Measurements from ENCODE around the gene C3orf80.
"Not testable (repeated sequence)": the region's sequence is repeated elsewhere in the genome, so short reads cannot be mapped to it uniquely, and the experiment has no call there.

The C3orf80 gene

DNA sequence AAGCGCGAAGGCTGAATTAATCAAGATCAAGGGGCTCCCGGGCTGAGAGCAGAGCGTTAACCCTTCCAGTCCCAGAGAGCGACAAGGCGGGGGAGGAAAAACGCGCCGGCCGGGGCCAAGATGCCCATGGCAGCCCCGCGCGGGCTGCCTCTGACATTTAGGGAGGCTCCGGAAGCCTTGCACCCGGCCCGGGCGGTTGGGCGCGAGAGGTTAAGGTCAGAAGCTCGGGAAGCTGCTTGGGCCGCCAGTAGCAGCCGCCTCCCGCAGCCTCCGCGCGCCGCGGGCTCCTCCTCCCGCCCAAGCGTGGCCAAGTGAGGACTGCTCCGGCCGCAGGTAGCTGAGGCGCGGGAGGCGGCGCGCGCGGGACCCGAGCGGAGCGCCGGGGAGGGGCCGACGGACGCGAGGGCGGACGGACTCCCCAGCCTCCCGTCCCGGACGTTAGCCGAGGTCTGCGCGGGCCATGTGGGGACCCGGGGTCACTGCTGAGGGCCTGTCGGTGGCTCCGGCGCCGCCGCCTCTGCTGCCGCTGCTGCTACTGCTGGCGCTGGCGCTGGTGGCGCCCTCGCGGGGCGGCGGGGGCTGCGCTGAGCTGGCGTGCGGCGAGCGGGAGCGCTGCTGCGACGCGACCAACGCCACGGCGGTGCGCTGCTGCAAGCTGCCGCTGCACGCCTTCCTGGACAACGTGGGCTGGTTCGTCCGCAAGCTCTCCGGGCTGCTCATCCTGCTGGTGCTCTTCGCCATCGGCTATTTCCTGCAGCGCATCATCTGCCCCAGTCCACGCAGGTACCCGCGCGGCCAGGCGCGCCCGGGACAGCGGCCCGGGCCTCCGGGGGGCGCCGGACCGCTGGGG is at the start of gene C3orf80:
C3orf80 (plus strand) TSS at position 247 of the 850 bp plus-strand sequence; CDS start at position 461, 214 bp downstream.
- peak; percentile 57 for DNase-seq

DNA sequence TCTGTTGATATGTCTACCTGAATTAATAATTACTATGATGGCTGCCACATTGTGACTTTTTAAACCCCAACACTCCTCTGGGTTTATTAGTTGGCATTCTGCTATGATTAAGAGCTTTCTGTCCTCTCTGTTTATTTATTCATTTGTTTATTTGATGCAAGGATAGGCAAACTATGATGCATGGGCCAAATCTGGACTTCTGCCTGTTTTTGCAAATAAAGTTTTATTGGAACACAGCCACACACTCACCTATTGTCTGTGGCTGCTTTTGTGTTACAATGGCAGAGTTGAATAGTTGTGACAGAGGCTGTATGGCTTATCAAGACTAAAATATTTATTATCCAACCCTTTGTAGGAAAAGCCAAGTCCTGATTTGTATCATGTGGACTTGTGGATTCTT is 48.3 kb upstream of the C3orf80 start:
- no peak for DNase-seq

DNA sequence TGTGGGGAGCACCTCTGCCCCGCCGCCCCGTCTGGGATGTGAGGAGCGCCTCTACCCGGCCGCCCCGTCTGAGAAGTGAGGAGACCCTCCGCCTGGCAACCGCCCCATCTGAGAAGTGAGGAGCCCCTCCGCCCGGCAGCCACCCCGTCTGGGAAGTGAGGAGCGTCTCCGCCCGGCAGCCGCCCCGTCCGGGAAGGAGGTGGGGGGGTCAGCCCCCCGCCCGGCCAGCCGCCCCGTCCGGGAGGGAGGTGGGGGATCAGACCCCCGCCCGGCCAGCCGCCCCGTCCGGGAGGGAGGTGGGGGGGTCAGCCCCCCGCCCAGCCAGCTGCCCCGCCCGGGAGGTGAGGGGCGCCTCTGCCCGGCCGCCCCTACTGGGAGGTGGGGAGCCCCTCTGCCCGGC is 46.6 kb upstream of the C3orf80 start:
- not testable (repeated sequence) for DNase-seq

DNA sequence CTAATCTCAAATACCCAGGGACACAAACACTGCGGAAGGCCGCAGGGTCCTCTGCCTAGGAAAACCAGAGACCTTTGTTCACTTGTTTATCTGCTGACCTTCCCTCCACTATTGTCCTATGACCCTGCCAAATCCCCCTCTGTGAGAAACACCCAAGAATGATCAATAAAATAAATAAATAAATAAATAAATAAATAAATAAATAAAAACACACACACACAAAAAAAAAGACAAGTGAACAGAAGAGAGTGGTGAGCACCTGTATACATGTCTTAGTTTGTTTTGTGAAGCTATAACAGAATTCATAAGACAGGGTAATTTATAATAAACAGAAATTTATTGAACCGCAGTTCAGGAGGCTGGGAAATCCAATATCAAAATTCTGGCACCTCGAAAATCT is 45.8 kb upstream of the C3orf80 start:
- DNase-seq: not testable (repeated sequence)

DNA sequence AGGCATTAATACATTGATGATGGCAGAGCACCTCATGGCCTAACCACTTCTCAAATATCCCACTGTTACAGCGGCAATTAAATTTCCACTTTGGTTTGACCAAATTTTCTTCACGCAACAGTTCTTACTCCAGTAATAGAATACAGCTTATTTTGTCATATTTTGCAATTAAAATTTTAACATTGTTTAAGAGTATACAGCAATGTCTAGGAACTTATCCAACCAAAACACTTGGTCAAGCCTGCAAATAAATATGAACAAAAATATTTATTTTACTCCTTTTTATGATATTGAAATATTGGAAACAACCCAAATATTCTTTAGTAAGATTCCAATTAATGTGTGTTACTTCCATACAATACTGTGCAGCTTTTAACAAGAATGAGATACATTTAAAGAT is 45.3 kb upstream of the C3orf80 start:
- DNase-seq: no peak

DNA sequence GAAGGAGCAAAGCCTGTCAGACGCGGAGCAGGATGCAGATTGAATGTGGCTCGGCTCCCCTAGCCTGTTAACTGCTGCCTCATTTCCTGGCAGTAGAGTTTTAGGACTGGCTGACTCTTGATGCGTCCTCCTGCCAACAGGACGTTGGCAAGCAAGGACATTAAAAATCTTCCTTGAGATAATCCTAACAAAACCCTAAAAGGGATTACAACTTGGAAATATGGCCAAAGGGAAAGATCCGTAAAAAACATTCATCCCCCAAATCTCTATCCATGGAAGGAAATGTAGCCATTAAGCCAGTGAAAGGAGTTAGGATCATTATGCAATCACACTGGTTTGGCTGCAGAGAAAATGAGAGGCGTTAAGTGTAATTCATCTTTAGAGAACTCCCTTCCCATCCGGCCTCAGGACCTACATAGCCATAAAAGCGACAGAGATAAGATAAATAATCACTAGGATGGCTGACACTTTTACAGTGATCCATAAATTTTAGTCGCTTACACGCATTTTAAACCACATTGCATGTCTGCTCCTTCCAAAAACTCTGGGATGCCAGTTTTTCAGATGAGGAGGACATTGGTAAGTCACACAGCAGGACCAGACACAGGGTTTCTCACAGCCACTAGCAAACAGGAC is 44.5 kb upstream of the C3orf80 start:
- no peak for DNase-seq

DNA sequence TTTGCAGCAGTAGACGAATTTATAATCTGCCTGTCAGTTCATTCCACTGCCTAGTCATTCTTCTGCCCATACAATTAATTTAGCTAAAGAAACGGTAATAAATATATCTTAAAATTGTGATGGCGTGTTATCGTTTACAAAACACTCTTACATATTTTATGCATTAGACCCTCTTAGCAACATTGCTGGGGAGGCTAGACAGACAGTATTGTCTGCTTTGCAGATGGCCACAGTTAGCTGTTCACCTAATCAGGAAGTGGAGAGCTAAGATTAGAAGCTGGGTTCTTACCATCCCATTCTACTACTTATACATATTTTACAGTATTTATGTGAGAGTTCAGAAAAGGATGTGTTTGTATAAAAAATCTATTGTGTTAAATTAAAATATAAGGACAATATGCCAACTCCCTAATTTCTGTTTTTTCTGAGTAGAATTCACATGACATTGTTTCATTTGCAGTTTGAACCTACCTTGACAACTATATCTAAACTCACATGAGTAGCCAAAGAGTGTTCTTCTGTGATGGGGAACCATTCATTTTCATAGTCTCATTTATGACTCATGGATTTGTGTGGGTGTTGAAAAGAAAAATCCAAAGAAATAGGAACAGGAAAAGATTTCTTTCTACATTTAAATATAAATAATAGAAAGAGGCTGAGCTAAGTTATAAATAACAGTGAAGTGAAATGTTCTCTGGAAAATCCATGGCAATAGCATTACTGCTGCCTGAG is 41.7 kb upstream of the C3orf80 start:
- DNase-seq: no peak

DNA sequence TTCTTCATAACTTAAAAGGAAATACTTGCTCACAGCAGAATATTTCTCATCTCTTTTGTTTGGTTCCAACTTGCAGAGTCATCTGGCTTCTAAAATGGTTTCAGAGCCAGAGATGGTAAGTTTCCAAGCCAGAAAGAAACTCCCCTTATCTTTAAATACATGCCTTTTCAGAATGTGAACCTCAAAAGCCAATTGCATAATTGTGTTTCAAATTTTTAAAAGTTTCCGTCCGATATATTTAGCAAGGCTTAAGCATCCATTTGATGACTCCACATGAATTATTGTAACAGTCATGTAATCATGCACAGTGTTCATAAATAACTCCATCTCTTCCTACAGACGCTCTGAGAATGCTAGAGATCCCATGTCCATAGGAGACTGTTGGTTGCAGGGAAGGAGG is 40.6 kb upstream of the C3orf80 start:
- no peak for DNase-seq

DNA sequence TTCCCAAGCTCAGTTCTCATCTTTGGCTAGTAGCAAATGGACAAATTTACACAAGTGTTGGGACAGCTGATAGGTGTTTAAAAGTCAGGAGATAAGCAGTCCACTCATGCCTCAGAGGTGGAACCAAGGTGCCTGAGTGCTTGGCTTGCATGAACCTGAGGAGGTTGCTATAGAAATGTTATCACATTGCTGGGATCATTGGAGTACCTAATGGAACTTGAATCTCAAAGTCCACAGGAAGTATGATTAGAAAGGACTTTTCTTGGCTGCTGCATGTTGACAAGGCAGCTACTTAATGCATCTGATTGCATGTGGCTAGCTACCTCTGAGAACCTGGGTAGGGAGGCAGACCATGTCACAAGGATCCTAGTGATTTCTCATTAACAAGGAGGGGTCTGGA is 39.5 kb upstream of the C3orf80 start:
- DNase-seq: no peak

DNA sequence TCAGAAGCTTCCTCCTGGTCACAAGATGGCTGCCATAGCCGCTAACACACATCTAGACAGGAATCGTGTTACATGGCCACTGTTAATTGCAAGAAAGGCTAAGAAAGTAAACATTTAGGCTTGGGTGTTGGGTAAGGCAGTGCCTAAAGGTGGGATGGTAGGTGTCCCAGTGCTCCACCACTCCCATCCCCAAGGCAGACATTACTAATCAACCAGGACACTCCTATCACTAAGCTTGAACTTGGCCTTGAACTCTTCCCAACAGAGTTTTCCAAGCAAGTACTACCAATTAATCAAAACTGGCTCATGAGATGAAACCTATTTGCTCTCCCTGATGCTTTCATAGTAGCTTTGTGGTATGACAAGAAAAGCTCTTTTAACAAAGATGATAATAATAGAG is 37.9 kb upstream of the C3orf80 start:
- DNase-seq: no peak

DNA sequence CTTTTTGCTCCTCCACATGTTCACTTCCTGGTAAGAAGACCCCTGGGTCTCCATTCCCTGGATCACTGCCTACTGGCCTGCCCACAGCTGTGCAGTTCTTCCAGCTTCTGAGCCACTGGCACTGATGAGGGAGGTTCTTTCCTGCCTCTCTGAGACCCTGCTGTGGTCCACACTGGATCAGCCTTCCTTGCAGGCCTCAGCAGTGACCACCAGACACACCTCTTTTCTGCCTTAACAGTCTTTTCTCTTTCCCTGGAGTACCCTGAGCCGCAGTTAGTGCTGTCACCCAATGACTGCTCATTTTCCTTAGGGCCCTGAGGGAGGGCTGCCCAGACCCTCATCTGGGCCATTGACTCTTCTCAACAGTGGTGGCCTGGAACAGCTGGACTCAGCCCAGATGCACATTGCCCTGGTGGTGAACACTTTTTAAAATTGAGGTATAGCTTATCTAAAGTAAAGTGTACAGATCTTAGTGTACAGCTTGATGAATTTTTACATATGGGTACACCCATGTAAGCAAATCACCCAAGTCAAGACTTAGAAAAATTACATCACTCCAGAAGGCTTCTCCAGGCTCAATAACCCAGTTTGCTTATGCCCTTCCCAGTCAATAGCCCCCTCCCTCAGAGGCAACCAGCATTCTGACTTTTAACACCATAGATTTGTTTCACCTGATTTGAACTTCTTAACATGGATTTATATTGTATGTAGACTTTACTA is 32.8 kb upstream of the C3orf80 start:
- DNase-seq: no peak

DNA sequence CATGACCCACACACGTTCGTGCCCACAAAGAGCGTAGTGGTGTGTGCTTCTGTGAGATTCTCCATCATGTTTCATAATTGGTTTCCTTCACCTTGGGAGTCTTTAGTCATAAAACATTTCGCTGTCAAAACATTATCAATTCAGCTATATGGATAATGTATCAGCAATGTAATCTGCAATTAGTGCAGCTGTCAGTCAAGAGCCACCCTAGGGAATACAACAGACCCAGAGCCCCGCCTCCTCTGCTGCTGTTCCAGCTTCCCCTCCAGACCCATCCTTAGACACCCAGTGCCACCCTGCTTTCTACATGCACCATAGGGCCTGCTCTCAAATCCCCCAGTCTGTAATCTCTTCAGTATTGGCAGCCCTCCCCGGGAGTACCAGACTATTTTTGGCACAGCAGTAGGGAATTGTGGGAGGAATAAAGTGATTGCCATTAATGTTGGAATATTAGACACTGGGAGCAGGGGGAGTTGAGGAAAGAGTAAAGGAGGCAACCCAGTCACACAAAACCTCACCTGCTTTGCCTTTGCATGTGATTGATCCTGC is 31.5 kb upstream of the C3orf80 start:
- no peak for DNase-seq

DNA sequence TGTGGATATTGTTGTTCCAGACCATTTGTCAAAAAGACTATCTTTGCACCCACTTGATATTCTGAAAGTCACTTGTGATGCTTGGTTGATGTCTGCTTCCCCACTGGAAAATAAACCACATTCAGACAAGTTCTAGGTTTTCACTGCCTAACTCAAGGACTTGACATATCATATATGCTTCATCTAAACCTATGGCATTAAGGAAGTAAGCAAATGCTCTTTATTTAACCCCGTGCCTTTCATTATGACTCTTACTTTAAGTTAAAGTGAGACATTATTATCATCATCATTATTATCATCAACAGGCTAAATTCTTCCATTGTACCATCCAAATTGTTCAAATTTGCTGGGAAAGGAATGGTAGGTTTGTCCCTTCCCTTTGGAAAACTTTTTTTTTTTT is 30.8 kb upstream of the C3orf80 start:
- no peak for DNase-seq

DNA sequence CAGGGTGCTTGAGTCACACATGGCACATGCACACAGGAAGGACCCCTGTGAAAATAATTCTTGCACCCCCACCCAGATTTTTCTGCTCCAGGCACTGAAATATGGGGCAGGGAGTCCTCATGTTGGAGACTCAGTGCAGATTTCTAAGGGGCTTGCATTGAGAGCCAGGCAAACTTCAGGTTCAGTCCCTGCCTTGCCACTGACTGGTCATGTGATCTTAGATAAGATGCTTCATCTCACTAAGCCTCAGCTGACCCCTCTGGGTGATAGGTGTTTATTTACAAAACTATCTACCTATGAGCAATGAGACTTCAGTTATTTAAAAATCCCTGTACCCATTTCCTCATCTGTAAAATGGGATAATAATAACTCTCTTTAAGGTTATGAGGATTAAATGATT is 30.1 kb upstream of the C3orf80 start:
- DNase-seq: no peak

DNA sequence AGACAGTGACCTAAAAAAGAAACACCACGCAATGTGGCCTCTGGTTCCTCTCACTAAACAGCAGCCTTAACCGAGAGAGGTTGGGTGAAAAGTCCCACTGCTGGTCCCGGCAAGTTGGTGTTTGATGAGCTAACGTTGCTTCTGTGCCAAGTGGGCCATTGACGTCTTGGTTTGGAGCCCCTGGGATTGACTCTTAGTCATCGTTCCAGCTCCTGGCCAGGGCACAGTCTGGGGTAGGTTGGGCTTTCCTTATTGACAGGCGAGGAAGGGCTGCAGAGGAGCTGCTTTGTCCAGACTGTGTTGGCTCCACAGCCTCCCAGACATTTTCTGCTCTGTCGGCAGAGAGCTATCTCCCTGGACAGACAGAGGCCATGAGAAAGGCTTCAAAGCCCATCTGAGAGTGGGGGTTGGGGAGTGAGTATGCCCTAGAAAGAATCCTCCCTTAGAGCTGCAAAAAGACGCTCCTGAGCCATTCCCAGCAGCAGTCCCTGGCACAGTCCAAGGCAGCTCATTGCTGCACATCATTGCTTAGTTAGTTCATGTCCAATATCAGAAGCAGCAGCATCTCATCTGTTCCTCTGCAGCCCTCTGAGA is 28.6 kb upstream of the C3orf80 start:
- peak; percentile 38 for DNase-seq

DNA sequence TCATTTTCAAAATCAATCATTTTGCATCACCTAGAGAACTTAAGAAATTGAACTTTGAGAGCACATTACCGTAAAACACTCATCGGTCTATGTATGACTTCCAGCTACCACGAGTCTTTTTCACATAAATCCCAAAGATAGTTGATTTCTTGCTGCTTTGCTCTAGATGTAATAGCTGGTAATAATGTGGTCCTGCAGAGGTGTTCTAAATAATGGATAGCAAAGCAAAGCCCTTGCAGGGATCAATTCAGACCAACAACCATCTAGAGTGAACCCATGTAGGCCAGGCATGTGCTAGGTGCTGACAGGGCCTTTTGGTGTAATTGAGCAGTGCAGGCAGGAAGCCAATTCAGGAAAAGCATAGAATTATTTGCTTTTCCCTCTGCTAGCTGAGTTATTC is 26.1 kb upstream of the C3orf80 start:
- DNase-seq: no peak

DNA sequence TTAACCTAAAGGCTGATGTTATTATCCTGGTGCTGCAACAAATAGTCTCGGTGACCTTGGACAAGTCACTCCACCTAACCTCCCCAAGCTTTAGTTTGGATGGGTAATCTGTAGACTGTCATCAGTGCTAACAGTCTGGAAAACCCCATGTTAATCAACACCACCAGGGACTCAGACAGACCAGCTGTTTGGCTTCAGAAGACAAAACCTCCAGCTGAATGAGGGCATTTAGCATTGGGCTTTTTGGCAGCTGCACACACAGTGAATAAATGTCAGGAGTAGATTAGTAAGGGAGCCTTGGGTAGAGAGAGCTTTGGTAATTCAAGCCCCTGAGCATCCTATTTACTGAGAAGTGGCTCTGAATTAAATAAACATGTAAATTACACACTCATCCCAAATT is 24.9 kb upstream of the C3orf80 start:
- DNase-seq: no peak

DNA sequence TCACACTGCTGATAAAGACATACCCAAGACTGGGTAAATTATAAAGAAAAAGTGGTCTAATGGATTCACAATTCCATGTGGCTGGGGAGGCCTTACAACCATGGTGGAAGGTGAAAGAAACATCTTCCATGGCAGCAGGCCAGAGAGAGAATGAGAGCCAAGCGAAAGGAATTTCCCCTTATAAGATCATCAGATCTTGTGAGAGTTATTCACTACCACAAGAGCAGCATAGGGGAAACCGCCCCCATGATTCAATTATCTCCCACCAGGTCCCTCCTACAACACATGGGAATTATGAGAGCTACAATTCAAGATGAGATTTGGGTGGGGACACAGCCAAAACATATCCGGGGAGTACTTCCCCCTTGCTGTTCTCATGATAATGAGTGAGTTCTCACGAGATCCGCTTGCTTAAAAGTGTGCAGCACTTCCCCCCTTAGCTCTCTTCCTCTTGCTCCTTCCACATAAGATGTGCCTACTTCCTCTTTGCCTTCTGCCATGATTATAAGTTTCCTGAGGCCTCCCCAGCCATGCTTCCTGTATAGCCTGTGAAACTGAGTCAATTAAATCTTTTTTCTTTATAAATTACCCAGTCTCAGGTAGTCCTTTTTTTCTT is 20.7 kb upstream of the C3orf80 start:
- DNase-seq: not testable (repeated sequence)

DNA sequence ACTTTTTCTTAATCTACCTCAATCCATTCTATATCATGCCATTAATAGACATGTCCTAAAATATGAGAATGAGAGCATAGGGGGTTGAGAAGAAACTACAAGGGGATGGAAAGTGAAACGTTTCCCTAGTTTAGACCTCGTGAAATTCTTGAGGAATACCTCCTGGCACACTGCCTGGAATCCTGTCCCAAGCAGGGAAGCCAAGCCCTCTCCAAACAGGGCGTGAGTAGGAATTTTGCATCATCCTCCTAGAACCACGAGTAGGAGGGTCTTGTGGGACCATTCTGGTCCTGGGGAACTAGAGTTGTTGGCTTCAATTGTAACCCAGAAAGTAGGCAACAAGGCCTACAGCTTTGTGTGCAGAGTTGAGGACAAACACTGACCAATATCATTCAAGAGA is 19.6 kb upstream of the C3orf80 start:
- no peak for DNase-seq

DNA sequence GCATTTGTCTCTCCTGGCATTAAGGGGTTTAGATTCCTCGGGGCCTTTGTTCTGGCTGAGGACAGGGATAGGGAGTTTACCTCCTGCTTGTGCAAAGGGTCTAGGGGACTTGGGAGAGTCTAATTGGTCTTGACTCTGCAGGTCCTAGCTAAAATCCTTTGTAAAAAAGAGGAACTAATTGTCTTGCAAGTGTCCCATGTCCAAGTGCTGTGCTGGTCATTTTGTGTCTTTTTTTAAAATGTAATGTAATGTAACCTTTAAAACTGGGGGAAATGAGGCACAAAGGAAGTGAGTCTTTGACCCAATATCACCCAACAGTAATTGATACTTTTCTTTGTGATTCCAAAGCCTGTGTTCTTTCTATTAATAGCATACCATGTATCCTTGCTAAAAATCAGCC is 14.9 kb upstream of the C3orf80 start:
- no peak for DNase-seq

DNA sequence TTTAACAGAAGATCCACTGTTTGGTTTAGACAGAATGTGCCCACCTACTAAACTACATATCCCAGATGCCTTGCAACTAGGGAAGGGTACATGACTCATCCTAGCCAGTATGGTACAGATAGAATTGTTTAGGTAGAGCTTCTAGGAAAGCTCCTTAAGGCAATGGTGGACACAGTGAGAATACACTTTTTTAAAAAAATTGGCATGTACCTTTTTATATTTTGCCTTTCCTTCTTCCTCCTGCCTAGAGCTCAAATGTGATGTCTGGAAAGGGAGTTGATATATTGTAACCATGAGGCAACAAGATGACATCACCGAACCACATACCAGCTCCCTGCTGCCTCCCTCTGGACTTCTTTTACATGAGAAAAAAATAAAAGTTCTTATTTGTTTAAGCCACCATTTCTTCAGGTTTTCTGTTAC is 14.4 kb upstream of the C3orf80 start:
- DNase-seq: no peak

DNA sequence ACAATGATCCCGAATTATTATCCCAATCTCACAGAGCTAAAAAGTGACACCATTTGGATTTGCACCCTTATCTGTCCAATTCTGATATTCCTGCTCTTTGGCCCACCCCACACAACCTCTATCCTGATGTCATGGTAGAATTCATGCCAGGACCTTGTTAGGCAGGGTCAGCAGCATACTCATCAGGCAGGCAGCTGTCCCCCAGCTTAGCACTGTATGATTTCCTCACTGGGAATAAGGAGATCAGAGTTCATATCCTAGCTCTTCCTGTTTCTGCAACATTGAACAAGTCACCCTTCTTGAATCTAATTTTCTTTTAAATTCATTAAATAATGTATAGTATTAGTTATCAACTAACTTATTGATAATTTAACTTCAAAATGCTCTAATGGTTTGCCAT is 12.0 kb upstream of the C3orf80 start:
- DNase-seq: no peak
